Liver (tissue), 9 donors: ENCODE measurements around the gene KLK3. TPM values are rescaled to one million over a fixed set of nuclear protein-coding genes. Genes with fewer than 3 reads are reported as not detected.

ENCODE experiments used
- DNase-seq: peaks from one replicate; pipeline ENCODE4 v3.0.0-alpha.2; 2017; ENCODE audit warnings: low spot score
- H3K27ac ChIP-seq, 2 donors: one replicate each; pipeline ENCODE4 v1.7.0; 2013; ENCODE audit warnings: inconsistent platforms in 2 of 2, low read length in 2 of 2, control low read depth in 1 of 2, low read depth in 1 of 2, mild to moderate bottlenecking in 1 of 2
- H3K27me3 ChIP-seq, 4 donors: one replicate each; pipeline versions ENCODE4 v1.6.1 to v1.7.0; 2013; ENCODE audit warnings: low read length in 3 of 4, inconsistent platforms in 1 of 4, mild to moderate bottlenecking in 1 of 4, moderate library complexity in 1 of 4; ENCODE audit not compliant: control insufficient read depth in 4 of 4, insufficient read depth in 4 of 4
- H3K36me3 ChIP-seq, 4 donors: one replicate each; pipeline versions ENCODE4 v1.6.1 to v1.7.0; 2013; ENCODE audit warnings: low read length in 3 of 4, mild to moderate bottlenecking in 3 of 4, low read depth in 1 of 4, moderate library complexity in 1 of 4; ENCODE audit not compliant: control insufficient read depth in 4 of 4, insufficient read depth in 3 of 4
- H3K4me1 ChIP-seq, 4 donors: one replicate each; pipeline versions ENCODE4 v1.6.1 to v1.7.0; 2013; ENCODE audit warnings: low read length in 3 of 4, mild to moderate bottlenecking in 3 of 4, moderate library complexity in 1 of 4; ENCODE audit not compliant: control insufficient read depth in 4 of 4, insufficient read depth in 4 of 4
- H3K4me3 ChIP-seq, 3 donors: one replicate each; pipeline versions ENCODE4 v1.6.1 to v1.7.0; 2013; ENCODE audit warnings: low read length in 3 of 3, control low read depth in 1 of 3, low read depth in 1 of 3, mild to moderate bottlenecking in 1 of 3
- H3K9ac ChIP-seq, 2 donors: one replicate each; pipeline ENCODE4 v1.7.0; 2013; ENCODE audit warnings: low read length in 2 of 2, mild to moderate bottlenecking in 2 of 2, moderate library complexity in 2 of 2, control low read depth in 1 of 2, low read depth in 1 of 2
- H3K9me3 ChIP-seq, 4 donors: one replicate each; pipeline versions ENCODE4 v1.6.1 to v1.7.0; 2013; ENCODE audit warnings: low read length in 3 of 4; ENCODE audit not compliant: control insufficient read depth in 4 of 4
- EGR1 ChIP-seq, 2 donors: IDR thresholded peaks; 2 replicates each; pipeline ENCODE4 v1.6.1; 2016 to 2018; ENCODE audit warnings: antibody characterized with exemption in 2 of 2, low read depth in 2 of 2
- FOXA1 ChIP-seq: IDR thresholded peaks from 2 replicates; pipeline ENCODE4 v1.6.1; 2016; ENCODE audit warnings: antibody characterized with exemption
- FOXA2 ChIP-seq: IDR thresholded peaks from 2 replicates; pipeline ENCODE4 v1.6.1; 2016; ENCODE audit warnings: antibody characterized with exemption
- HNF4A ChIP-seq, 2 donors: conservative IDR thresholded peaks; 2 replicates each; pipeline ENCODE4 v1.6.1; 2016; ENCODE audit warnings: antibody characterized with exemption in 2 of 2, mild to moderate bottlenecking in 2 of 2
- JUND ChIP-seq, 2 donors: IDR thresholded peaks; 2 replicates each; pipeline ENCODE4 v1.6.1; 2016; ENCODE audit warnings: antibody characterized with exemption in 2 of 2
- RAD21 ChIP-seq, 2 donors: IDR thresholded peaks; 2 replicates each; pipeline ENCODE4 v1.6.1; 2016; ENCODE audit warnings: antibody characterized with exemption in 2 of 2, mild to moderate bottlenecking in 2 of 2
- RXRA ChIP-seq, 2 donors: IDR thresholded peaks; 2 replicates each; pipeline ENCODE4 v1.6.1; 2017 to 2018; ENCODE audit warnings: antibody characterized with exemption in 2 of 2, mild to moderate bottlenecking in 1 of 2
- YY1 ChIP-seq: IDR thresholded peaks from 2 replicates; pipeline ENCODE4 v1.6.1; 2016; ENCODE audit warnings: antibody characterized with exemption, mild to moderate bottlenecking
- WGBS: extraction: QIAGEN DNeasy Blood & Tissue Kit; methylation state at CpG from one replicate; pipeline ENCODE4 v1.1.7; 2013; 5-methylcytosine and 5-hydroxymethylcytosine counted together
- polyA plus RNA-seq, 2 donors: library from polyadenylated mRNA; stranded (reverse) in 1 of 2; unstranded in 1 of 2; fragments of 200-250 nt in 1 of 2; fragments of >200 nt in 1 of 2; fragmentation: Nextera tagmentation in 1 of 2; extraction: Ambion mirVana in 1 of 2; gene quantifications; one replicate each; pipeline versions ENCODE4 v1.2.1 to v1.2.3, GENCODE V29; 2013 to 2015
- total RNA-seq, 2 donors: library from RNA; depleted of rRNA; stranded (reverse); fragments of >200 nt; gene quantifications; one replicate each; pipeline ENCODE4 v1.2.3, GENCODE V29; 2014
- TF ChIP-seq, protein P1 (sequence below): IDR thresholded peaks from 2 replicates; pipeline ENCODE4 v1.6.1; 2016; ENCODE audit warnings: antibody characterized with exemption
- TF ChIP-seq, protein P2 (sequence below): fragments of 150-350 bp; IDR thresholded peaks from 2 replicates; pipeline ENCODE4 v1.5.1; 2017; ENCODE audit warnings: improper control_type of control experiment, low read depth, low read length; ENCODE audit not compliant: missing input control
- donor health status: healthy.
- donor health status: healthy.
- donor health status: healthy.
- donor health status: healthy.
- donor health status: healthy.

Gene KLK3
- total and polyA plus RNA-seq, 4 donors, result not detected

DNA sequence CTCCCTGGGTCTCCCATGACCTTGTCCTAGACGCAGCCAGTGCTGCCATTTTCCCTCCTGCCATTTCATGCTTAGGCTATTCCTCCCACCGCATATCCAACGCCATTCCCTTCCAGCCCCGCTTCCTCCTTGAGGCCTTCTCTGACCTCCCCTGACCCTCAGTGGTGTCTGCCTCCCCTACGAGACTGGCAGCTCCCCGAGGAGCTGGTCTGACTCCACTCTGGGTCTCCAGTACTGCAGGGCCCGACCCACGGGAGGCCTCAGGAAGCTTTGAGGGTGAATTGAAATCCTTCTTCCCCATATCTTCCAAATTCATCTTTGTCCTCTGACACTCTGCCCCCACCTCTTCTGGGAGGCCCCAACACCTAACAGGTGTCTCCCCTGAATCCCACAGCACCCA lies 22.0 kb upstream of the KLK3 start (continued):
- TF ChIP-seq, protein P1, sequence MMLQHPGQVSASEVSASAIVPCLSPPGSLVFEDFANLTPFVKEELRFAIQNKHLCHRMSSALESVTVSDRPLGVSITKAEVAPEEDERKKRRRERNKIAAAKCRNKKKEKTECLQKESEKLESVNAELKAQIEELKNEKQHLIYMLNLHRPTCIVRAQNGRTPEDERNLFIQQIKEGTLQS, result no peak
- TF ChIP-seq, protein P2, sequence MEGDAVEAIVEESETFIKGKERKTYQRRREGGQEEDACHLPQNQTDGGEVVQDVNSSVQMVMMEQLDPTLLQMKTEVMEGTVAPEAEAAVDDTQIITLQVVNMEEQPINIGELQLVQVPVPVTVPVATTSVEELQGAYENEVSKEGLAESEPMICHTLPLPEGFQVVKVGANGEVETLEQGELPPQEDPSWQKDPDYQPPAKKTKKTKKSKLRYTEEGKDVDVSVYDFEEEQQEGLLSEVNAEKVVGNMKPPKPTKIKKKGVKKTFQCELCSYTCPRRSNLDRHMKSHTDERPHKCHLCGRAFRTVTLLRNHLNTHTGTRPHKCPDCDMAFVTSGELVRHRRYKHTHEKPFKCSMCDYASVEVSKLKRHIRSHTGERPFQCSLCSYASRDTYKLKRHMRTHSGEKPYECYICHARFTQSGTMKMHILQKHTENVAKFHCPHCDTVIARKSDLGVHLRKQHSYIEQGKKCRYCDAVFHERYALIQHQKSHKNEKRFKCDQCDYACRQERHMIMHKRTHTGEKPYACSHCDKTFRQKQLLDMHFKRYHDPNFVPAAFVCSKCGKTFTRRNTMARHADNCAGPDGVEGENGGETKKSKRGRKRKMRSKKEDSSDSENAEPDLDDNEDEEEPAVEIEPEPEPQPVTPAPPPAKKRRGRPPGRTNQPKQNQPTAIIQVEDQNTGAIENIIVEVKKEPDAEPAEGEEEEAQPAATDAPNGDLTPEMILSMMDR, result no peak
- TF ChIP-seq RAD21 (IDR thresholded peaks at IDR 0.05), result no peak
- no peak for TF ChIP-seq FOXA1
- TF ChIP-seq HNF4A (conservative IDR thresholded peaks at IDR 0.05), result no peak
- no peak for TF ChIP-seq YY1

DNA sequence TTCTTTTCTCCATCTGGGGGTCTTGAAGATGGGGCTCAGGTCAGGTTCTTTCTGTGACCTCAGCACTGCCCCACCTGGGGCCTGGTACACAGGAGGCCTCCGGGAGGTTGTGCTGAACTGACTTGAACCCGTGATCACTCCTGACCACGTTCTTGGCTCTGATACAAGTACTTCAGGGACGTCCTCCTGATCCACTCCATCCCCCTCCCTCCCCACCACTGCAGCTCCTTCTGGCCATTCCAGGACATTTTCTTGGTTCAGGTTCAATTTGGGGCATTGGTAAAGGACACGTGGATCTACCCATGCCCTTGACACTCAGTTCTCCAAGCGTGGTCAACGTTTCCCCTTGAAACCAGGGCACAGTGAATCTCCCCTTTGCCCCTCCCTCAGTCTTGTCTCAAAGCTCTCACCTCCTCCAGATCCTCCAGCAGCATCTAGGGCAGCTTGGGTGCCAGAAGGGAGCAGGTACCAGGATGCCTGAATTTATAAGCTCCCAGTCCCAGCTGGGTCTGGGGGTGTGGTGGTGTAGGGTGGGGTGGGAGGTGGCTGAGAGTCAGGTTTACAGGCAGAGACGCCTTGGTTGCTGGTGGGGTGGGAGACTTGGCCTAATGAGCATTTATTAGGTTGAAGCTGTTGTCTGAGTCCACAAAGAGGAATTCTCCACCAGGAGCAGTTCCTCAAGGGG lies 21.5 kb upstream of the KLK3 start, which contains the start of gene KLK15:
KLK15 (minus strand) TSS at position 458 of the 685 bp plus-strand sequence. CDS start 2,082 bp downstream, outside the sequence.
- no peak for TF ChIP-seq HNF4A (conservative IDR thresholded peaks at IDR 0.05)
- TF ChIP-seq FOXA2, result no peak
- no peak for TF ChIP-seq YY1
- no peak for TF ChIP-seq JUND (IDR thresholded peaks at IDR 0.05)
- no peak for TF ChIP-seq RXRA (IDR thresholded peaks at IDR 0.05)
- peaks cover 0 to 3% (median 0%) of the 10 kb centered on the region in 4 donors for H3K27me3 ChIP-seq
- no peak within 1 kb of the TSS for H3K4me3 ChIP-seq
- no peak within 1 kb of the TSS for H3K9ac ChIP-seq
- H3K27ac ChIP-seq, result no peak within 1 kb of the TSS
- 76% methylated on average over 8 of the region's 8 CpGs for WGBS
- H3K9me3 ChIP-seq, result no peaks in the 10 kb centered on the region
- H3K4me1 ChIP-seq, result peaks cover 0 to 11% (median 4%) of the 10 kb centered on the region in 4 donors
- no peak for DNase-seq
- no peaks in the 10 kb centered on the region for H3K36me3 ChIP-seq

DNA sequence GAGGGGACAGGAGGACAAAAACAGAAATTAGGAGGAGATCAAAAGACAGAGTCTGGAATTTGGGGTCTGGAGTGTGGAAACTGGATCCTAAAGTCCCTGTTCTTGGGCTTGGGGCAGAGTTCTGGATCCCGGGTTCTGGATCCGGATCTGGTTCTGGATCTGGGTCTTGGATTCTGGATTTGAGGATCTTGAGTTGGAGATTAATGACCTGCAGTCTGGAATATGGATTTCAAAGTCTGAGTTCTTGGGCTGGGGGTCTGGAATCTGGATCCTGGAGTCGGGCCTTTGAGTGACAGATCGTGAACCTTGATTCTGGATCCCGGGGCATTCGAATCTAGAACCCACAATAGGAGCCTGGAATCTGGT lies 20.9 kb upstream of the KLK3 start:
- H3K27me3 ChIP-seq, result peaks cover 0 to 3% (median 0%) of the 10 kb centered on the region in 4 donors
- no peak overlapping the region for H3K27ac ChIP-seq
- H3K9me3 ChIP-seq, result no peaks in the 10 kb centered on the region
- TF ChIP-seq, protein P2, result no peak
- no peak for TF ChIP-seq EGR1 (IDR thresholded peaks at IDR 0.05; ENCODE audit: low read depth in 2 of 2)
- TF ChIP-seq FOXA1, result no peak
- H3K4me3 ChIP-seq, result no peak overlapping the region
- peaks cover 0 to 11% (median 4%) of the 10 kb centered on the region in 4 donors for H3K4me1 ChIP-seq
- no peak for DNase-seq
- no peaks in the 10 kb centered on the region for H3K36me3 ChIP-seq
- no peak overlapping the region for H3K9ac ChIP-seq
- WGBS, result 94% methylated on average over 6 of the region's 6 CpGs
